GM10847 (cell line): Measurements from ENCODE around the gene EVL.

Experiments used
- POLR2A ChIP-seq: IDR thresholded peaks from 2 replicates; pipeline ENCODE4 v1.6.1; 2011; ENCODE audit not compliant: insufficient read length; ENCODE audit errors: extremely low read depth

Gene EVL

GRCh38 chr14:100084591-100084990 is 19.4 kb downstream of the EVL start:
- no peak for TF ChIP-seq POLR2A

GRCh38 chr14:100085462-100085861 is 20.2 kb downstream of the EVL start:
- TF ChIP-seq POLR2A, result no peak

- no peak for TF ChIP-seq POLR2A
Observed at GRCh38 chr14:100086361-100086760, 21.1 kb downstream of the EVL start.

GRCh38 chr14:100088226-100088625 is 23.0 kb downstream of the EVL start:
- TF ChIP-seq POLR2A, result no peak

- no peak for TF ChIP-seq POLR2A
Observed at GRCh38 chr14:100091386-100091785, 26.2 kb downstream of the EVL start.

- no peak for TF ChIP-seq POLR2A
Observed at GRCh38 chr14:100092832-100093231, 27.6 kb downstream of the EVL start.

- TF ChIP-seq POLR2A, result no peak
Observed at GRCh38 chr14:100093319-100093718, 28.1 kb downstream of the EVL start.

GRCh38 chr14:100096656-100097055 is 31.4 kb downstream of the EVL start:
- no peak for TF ChIP-seq POLR2A

GRCh38 chr14:100098171-100098570 is 32.9 kb downstream of the EVL start:
- TF ChIP-seq POLR2A, result no peak

- TF ChIP-seq POLR2A, result no peak
Observed at GRCh38 chr14:100100032-100100703, 34.9 kb downstream of the EVL start.

- no peak for TF ChIP-seq POLR2A
Observed at GRCh38 chr14:100102156-100102785, 37.0 kb downstream of the EVL start.

- no peak for TF ChIP-seq POLR2A
Observed at GRCh38 chr14:100103250-100104005, 38.2 kb downstream of the EVL start.

- TF ChIP-seq POLR2A, result no peak
Observed at GRCh38 chr14:100104006-100104352, 38.8 kb downstream of the EVL start.

GRCh38 chr14:100104523-100105300 is 39.5 kb downstream of the EVL start:
- no peak for TF ChIP-seq POLR2A

GRCh38 chr14:100105357-100106169 is 40.3 kb downstream of the EVL start:
- no peak for TF ChIP-seq POLR2A
